ENCODE measurements around the gene CYTH1. TPM values are rescaled to one million over a fixed set of nuclear protein-coding genes. Genes with fewer than 3 reads are reported as not detected.

The CYTH1 gene
- total RNA-seq, 1 experiment from 2014 or later: 9.7 TPM

DNA sequence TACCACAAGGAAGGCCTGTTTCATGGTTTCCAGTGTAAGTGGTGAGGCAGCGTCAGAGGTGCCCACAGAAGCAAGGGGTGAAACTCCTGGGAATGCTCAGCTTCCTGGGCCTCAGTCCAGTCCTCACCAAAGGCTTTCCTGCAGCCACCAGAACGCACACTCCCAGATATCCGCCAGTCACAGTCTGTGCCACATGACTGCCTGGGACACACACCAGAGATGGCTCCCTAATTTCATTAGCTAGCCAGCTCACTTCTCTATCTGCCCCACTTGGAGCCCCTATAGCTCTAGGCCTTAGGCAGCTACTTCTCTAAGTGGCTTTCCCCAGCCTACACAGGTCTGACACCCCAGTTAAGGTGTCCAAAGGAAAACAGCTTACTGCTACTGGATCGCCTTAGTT lies 77.0 kb downstream of the CYTH1 start:
- Histone ChIP-seq H2BK15ac (ENCODE audit: low read depth, low read length) (no peak overlapping the region), H2AFZ (ENCODE audit: low read length) (no peak overlapping the region), H3K4ac (ENCODE audit: low read depth, low read length) (no peak overlapping the region), H3K9ac (ENCODE audit: extremely low read depth, insufficient read length, low read length) (no peak overlapping the region), H2BK12ac (ENCODE audit: insufficient read length, low read depth, low read length) (no peak overlapping the region), H2BK120ac (ENCODE audit: low read depth, low read length, poor library complexity, severe bottlenecking) (no peak overlapping the region), H3T11ph (ENCODE audit: low read length) (no peak overlapping the region), H3K18ac (ENCODE audit: insufficient read length, low read depth, low read length) (no peak overlapping the region), H3K14ac (ENCODE audit: insufficient read depth, low read length) (no peak overlapping the region), H3K9me3 (ENCODE audit: control insufficient read depth, low read depth, low read length) (no peaks in the 10 kb centered on the region), H3K23me2 (ENCODE audit: insufficient read length, low read depth, low read length, poor library complexity, severe bottlenecking) (no peaks in the 10 kb centered on the region), H3K56ac (ENCODE audit: insufficient read length, low read depth, low read length) (no peak overlapping the region), H3K79me2 (ENCODE audit: insufficient read depth, low read length) (no peaks in the 10 kb centered on the region), H3K79me1 (ENCODE audit: insufficient read depth, low read depth, low read length, poor library complexity, severe bottlenecking) (no peaks in the 10 kb centered on the region), H3K4me2 (ENCODE audit: insufficient read depth, insufficient read length, low read length) (no peak overlapping the region), H2BK20ac (ENCODE audit: low read depth, low read length, poor library complexity, severe bottlenecking) (no peak overlapping the region), H4K91ac (ENCODE audit: insufficient read length, low read depth, low read length) (no peak overlapping the region), H4K5ac (ENCODE audit: insufficient read length, low read depth, low read length) (no peak overlapping the region), H3K4me1 (ENCODE audit: insufficient read depth, low read length) (no peaks in the 10 kb centered on the region), H4K20me1 (ENCODE audit: control insufficient read depth, insufficient read depth, insufficient read length) (no peaks in the 10 kb centered on the region), H3K23ac (ENCODE audit: insufficient read length, low read depth, low read length) (no peak overlapping the region), H3K27me3 (ENCODE audit: insufficient read depth, low read length) (no peaks in the 10 kb centered on the region), H2AK5ac (ENCODE audit: insufficient read length, low read length) (no peak overlapping the region), H3K27ac (ENCODE audit: insufficient read length, low read depth, low read length) (no peak overlapping the region), H4K8ac (replicated peaks; ENCODE audit: insufficient read length, low read depth, low read length) (no peak overlapping the region), H2BK5ac (ENCODE audit: insufficient read length, low read length) (no peak overlapping the region)
- Mint-ChIP-seq H3K27ac (no peak overlapping the region), H3K36me3 (ENCODE audit: insufficient read depth in 1 of 3, low read depth in 3 of 3) (peaks cover 1 to 5% (median 4%) of the 10 kb centered on the region in 3 experiments; a peak in 3 of 7 replicates), H3K4me3 (no peak overlapping the region), H3K9me3 (no peaks in the 10 kb centered on the region), H3K4me1 (peaks cover 13 to 15% of the 10 kb centered on the region in 2 experiments), H3K27me3 (ENCODE audit: low read depth) (no peaks in the 10 kb centered on the region)
- TF ChIP-seq, protein P1, sequence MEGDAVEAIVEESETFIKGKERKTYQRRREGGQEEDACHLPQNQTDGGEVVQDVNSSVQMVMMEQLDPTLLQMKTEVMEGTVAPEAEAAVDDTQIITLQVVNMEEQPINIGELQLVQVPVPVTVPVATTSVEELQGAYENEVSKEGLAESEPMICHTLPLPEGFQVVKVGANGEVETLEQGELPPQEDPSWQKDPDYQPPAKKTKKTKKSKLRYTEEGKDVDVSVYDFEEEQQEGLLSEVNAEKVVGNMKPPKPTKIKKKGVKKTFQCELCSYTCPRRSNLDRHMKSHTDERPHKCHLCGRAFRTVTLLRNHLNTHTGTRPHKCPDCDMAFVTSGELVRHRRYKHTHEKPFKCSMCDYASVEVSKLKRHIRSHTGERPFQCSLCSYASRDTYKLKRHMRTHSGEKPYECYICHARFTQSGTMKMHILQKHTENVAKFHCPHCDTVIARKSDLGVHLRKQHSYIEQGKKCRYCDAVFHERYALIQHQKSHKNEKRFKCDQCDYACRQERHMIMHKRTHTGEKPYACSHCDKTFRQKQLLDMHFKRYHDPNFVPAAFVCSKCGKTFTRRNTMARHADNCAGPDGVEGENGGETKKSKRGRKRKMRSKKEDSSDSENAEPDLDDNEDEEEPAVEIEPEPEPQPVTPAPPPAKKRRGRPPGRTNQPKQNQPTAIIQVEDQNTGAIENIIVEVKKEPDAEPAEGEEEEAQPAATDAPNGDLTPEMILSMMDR (conservative IDR thresholded peaks at IDR 0.05): no peak
- no CpG with 5 or more reads among the region's 4 CpGs for WGBS (ENCODE audit: extremely low coverage, insufficient read length, low lambda C conversion rate)
- DNase-seq: no peak
